ENCODE measurements around the gene IL4R.

- TF ChIP-seq CTCF (IDR thresholded peaks at IDR 0.05 in 2 of 3, conservative IDR thresholded peaks at IDR 0.05 in 1 of 3; ENCODE audit: control insufficient read depth in 2 of 3, extremely low read depth in 1 of 3, insufficient read depth in 1 of 3, low read depth in 3 of 3, low read length in 3 of 3): no peak
- TF ChIP-seq EGR1 (IDR thresholded peaks at IDR 0.05; ENCODE audit: borderline replicate concordance in 1 of 2, low read depth in 2 of 2, low read length in 2 of 2): no peak
- TF ChIP-seq ATF2 (IDR thresholded peaks at IDR 0.05; ENCODE audit: low read length): no peak
- no peak for TF ChIP-seq CEBPB (IDR thresholded peaks at IDR 0.05; ENCODE audit: borderline replicate concordance in 1 of 2, low read depth in 2 of 2, low read length in 2 of 2)
- no peak for TF ChIP-seq POLR2A (IDR thresholded peaks at IDR 0.05; ENCODE audit: low read depth, low read length)
- no peak for TF ChIP-seq SMAD1 (IDR thresholded peaks at IDR 0.05; ENCODE audit: low read depth, partially characterized antibody)
- TF ChIP-seq CREB1 (IDR thresholded peaks at IDR 0.05; ENCODE audit: low read depth): no peak
- TF ChIP-seq TAF1 (IDR thresholded peaks at IDR 0.05; ENCODE audit: borderline replicate concordance, low read depth, low read length): no peak
- no peak for TF ChIP-seq SUPT20H (IDR thresholded peaks at IDR 0.05; ENCODE audit: borderline replicate concordance, control insufficient read depth, low read depth, low read length)
- TF ChIP-seq SIX5 (IDR thresholded peaks at IDR 0.05; ENCODE audit: low read depth, low read length, severe bottlenecking): no peak
- TF ChIP-seq STAT1 (conservative IDR thresholded peaks at IDR 0.05): no peak
- TF ChIP-seq RAD21 (IDR thresholded peaks at IDR 0.05; ENCODE audit: insufficient read depth, low read depth, low read length): no peak
- no peak for TF ChIP-seq TARDBP (IDR thresholded peaks at IDR 0.05; ENCODE audit: borderline replicate concordance)
Observed at GRCh38 chr16:27410761-27411160, 97.0 kb downstream of the IL4R start.
